Ecto neural progenitor cell (in vitro differentiated cells): Measurements from ENCODE around the gene ASIP.
A peak's percentile ranks its signal among the peaks of the same experiment; 100 is the strongest.
"Not testable (repeated sequence)": the region's sequence is repeated elsewhere in the genome, so short reads cannot be mapped to it uniquely, and the experiment has no call there.

Experiments
- DNase-seq: peaks from one replicate; pipeline ENCODE4 v3.0.0-alpha.2; 2018; ENCODE audit warnings: low spot score

ASIP gene

DNA sequence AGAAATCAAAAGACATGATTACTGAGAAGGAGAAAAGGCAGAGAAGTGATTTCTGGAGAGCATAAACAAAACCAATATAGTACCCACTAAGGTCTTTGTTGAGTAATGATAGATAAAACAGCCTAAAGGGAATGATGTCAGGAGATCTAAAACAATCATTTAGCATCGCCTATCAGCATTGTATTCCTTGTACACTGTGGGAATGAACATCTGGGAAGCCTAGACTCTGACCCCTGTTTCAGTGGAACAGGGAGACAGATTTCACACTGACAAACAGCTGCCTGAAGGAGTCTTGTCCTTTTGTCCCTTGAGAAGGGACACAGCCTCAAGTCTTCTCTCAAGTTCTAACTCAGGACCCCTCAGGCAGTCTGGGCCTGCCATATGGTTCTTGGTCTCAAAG lies 1.7 kb downstream of the ASIP start:
- no peak for DNase-seq

GRCh38 chr20:34243377-34243776 lies 2.2 kb downstream of the ASIP start:
- no peak for DNase-seq

DNA sequence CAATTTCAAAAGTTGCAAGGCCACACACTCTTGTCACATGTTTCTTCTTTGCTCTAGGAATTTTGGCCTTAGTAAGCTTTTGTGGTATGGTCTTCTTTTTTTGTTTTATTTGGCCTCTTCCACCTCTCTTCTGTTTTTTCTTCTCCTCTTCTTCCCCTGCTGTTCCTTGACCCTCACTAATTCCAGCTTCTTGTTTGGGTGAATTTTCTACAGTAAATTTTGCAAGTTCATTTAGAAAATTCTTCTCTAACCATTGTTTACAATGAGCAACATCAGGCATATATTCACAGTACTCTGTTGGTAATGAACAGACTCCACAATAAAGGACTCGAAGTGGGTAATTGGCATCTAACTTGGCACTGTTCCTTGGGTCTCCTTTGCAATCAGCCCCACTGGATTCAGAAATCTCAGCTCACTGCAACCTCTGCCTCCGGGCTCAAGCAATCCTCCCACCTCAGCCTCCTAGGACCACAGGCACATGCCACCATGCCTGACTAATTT lies 5.0 kb downstream of the ASIP start:
- DNase-seq, result no peak

- DNase-seq, result no peak
Observed at GRCh38 chr20:34249291-34249690, 8.1 kb downstream of the ASIP start.

DNA sequence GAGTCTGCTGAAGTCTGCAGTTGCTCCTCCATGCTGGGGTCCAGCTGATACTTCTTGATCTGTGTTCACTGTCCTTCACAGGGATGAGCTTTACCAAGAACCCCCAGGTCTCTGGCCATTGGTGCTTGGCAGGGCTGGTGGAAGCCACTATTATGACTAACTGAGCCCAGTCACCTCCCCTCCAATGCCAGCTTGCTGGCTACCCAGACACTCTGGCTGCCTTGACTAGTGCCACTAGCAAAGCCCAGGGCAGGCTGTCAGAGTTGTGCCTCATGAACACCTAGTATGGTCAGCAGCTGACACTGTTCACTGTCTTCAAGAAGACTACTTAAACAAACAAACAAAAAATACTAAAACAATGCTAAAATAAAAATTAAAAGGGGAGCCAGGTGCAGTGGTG lies 8.8 kb downstream of the ASIP start:
- no peak for DNase-seq

DNA sequence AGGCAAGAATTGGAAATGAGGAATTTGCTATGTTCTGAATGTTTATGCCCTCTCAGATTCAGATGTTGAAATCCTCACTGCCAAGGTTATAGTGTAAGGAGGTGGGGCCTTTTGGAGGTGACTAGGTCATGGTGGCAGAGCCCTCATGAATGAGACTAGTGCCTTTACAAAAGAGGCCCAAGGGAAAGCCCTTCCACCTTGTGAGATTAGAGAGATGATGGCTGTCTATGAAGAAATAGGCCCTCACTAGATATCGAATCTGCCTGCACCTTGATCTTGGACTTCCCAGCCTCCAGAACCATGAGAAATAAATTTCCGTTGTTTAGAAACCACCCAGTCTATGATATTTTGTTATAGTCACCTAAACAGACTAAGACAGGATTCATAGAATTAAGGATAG lies 10.4 kb downstream of the ASIP start:
- DNase-seq, result no peak

DNA sequence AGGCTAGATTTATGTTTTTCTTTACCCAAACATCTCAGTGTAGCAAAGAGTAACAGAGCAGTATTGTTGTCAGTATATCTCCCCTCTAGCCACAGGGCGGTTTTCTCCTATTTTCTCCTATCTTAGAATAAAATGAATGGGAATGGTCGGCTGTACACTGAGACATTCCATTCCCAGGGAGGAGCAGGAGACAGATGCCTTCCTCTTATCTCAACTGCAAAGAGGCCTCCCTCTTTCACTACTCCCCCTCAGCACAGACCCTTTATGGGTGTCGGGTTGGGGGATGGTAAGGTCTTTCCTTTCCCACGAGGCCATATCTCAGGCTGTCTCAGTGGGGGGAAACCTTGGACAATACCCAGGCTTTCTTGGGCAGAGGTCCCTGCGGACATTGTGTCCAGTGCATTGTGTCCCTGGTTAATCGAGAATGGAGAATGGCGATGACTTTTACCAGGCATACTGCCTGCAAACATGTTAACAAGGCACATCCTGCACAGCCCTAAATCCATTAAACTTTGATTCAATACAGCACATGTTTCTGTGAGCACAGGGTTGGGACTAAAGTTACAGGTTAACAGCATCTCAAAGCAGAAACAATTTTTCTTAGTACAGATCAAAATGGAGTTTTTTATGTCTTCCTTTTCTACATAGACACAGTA lies 11.3 kb downstream of the ASIP start:
- DNase-seq, result not testable (repeated sequence)

- DNase-seq, result no peak
Observed at GRCh38 chr20:34254979-34255378, 13.8 kb downstream of the ASIP start.

GRCh38 chr20:34256629-34257124 lies 15.5 kb downstream of the ASIP start:
- DNase-seq, result no peak

- no peak for DNase-seq
Observed at GRCh38 chr20:34260208-34260942, 19.2 kb downstream of the ASIP start.

- no peak for DNase-seq
Observed at GRCh38 chr20:34262488-34263288, 21.5 kb downstream of the ASIP start.

DNA sequence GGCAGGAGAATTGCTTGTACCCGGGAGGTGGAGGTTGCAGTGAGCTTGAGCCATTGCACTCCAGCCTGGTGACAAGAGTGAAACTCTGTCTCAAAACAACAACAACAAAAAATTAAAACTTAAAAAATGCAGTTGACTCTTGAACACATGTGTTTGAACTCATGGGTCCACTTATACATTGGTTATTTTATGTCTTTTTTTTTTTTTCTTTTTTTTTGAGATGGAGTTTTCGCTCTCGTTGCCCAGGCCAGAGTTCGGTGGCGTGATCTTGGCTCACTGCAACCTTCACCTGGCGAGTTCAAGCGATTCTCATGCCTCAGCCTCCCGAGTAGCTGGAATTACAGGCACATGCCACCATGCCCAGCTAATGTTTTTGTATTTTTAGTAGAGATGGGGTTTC lies 22.2 kb downstream of the ASIP start:
- DNase-seq, result not testable (repeated sequence)

DNA sequence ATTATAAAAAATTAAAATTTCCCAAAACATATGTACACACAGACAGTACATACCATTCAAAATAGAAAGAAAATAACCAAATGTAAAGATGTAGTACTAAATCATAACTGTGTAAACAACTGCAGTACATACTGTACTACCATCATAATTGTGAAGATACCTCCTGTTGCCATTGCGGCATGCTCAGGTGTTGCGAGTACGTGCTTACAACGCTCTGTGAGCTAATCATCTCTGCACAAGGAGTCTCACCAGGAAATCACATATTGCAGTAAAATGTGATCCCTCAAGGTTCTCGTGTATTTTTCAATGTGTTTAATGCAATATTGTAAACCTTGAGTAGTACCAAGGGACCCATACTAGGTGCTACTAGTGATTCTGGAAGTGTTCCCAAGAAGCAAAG lies 22.9 kb downstream of the ASIP start:
- DNase-seq, result no peak

- DNase-seq, result no peak
Observed at GRCh38 chr20:34268145-34268544, 26.9 kb downstream of the ASIP start.

DNA sequence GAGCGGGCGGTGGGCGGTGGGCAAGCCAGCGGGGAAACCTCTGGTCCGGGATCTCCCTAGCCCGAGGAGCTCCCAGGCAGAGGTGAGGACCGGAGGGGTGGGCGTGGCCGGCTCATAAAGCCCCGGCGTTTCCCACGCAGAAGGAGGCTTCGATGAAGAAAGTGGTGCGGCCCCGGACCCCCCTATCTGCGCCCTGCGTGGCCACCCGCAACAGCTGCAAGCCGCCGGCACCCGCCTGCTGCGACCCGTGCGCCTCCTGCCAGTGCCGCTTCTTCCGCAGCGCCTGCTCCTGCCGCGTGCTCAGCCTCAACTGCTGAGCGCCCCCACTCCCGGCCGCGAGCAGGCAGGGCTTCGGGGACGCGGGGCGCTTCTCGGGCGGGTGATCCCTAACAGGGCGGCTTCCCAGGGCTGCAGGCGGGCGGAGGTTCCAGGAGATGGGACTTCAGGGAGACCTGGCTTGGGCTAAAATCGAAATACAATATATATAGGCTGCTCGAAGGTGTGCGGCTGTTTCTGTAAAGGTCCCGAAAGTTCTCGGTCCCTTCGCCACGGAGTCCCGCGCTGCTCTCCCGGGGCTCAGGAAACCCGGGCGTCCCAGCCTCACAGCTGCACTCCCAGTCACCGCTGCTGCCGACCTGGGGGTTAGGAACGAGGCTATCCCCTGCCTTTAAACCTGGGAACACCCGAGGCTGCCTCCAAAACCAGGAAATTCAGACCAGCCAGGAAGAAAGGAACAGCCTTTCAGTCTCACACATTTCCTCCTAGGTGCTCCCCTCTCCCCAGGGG lies 27.8 kb downstream of the ASIP start:
- peak; percentile 60 for DNase-seq

DNA sequence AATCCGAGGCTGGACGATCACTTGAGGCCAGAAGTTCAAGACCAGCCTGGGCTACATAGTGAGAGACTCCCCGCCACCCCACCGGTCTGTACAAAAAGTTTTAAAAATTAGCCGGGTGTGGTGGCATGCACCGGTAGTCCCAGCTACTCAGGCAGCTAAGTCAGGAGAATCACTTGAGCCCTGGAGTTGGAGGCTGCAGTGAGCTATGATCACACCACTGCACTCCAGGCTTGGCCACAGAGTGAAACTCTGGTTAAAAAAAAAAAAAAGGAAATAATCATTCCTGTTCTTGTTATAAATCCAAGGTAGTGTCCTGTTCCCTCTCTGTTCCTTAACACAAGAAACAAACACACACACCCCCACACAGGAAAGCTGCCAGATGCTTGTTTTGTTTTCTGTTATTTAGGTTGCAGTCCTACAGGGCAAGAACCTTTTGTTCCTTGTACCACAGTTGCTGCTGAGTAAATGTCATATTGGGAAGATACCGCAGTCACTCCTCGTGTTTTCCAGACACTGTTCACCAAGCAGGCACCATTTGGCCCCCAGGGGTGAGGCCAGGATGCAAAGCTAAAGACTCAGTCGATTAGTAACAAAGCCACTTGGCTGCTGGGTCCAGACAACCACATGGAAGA lies 28.9 kb downstream of the ASIP start:
- DNase-seq, result no peak

DNA sequence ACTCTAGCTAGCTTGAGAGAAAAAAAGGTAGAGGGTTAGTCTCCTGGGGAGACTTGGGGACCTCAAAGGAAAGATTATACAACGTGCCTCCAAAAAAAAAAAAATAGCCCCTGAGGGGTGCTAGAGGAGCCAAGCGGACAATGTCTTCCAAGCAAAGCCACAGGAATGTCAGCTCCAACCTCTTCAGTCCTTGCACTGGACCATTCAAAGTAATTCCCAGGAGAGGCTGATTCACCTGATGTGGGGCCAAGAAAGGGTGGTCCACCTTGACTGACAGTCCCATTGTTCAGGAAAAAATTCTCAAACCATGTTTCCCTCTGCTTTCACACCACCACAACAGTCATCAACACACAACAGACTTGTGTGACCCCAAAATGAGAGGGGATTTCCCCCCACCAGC lies 30.7 kb downstream of the ASIP start:
- DNase-seq, result no peak

DNA sequence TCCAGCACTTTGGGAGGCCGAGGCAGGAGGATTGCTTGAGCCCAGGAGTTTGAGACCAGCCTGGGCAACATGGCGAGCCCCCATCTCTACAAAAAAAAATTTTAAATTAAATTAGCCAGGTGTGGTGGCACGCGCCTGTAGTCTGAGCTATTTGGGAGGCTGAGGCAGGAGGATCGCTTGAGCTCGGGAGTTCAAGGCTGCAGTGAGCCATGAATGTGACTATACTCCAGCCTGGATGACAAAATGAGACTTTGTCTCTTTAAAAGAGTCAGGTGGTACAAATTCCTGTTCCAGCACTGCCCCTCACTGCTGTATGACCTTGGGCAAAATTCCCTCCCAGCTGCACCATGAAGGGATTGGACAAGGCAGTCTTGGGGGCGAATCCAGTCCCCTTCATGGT lies 33.5 kb downstream of the ASIP start:
- no peak for DNase-seq

DNA sequence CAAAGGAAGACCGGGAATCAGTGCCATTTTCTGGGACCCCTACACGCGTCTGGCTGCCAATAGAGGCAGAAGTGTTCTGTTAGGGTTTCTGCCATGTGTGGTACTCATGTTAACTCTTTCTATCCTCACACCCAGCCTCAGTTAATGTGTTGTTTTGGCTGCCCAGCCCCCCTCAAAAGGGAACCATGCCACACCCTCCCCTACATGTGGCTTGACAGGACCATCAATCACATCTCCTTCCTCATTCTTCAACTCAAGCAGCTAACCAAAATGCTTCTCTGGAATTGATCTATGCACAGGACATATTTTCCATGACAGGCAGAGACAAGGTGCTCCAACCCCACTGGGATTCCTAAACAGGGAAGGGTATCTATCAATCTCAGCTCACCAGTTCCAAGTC lies 40.0 kb downstream of the ASIP start:
- DNase-seq, result no peak

- no peak for DNase-seq
Observed at GRCh38 chr20:34282041-34282440, 40.8 kb downstream of the ASIP start.

DNA sequence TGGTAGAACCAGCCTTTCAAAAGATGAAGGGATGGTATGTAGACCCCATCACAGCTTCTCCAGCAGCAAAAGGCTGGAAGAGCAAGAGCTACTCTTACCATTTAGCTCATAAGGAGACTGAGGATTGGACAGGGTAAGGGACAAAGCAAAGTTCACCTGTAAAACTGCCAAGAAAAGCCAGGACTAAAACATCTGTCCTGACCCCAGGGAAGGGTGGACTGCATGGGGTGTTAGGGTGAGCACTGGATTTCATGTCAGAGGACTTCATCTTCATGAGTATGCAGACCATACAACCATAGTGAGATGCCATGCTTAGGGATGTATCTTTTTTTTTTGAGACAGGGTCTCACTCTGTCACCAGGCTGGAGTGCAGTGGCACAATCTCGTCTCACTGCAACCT lies 42.6 kb downstream of the ASIP start:
- DNase-seq, result no peak
